Skeletal muscle tissue (tissue), 4 donors: ENCODE measurements around the gene GRID2. TPM values are rescaled to one million over a fixed set of nuclear protein-coding genes. Genes with fewer than 3 reads are reported as not detected.

Source experiments
- H3K27ac ChIP-seq: one replicate; pipeline ENCODE4 v1.7.0; 2013; ENCODE audit warnings: mild to moderate bottlenecking, low read depth, low read length, inconsistent platforms
- H3K27me3 ChIP-seq, 3 donors: one replicate each; pipeline ENCODE4 v1.7.0; 2013; ENCODE audit warnings: low read length in 3 of 3; ENCODE audit not compliant: control insufficient read depth in 3 of 3, insufficient read depth in 3 of 3
- H3K36me3 ChIP-seq, 3 donors: one replicate each; pipeline ENCODE4 v1.7.0; 2013; ENCODE audit warnings: low read length in 3 of 3; ENCODE audit not compliant: control insufficient read depth in 3 of 3, insufficient read depth in 3 of 3
- H3K4me1 ChIP-seq, 3 donors: one replicate each; pipeline ENCODE4 v1.7.0; 2013; ENCODE audit warnings: low read length in 3 of 3, mild to moderate bottlenecking in 3 of 3; ENCODE audit not compliant: control insufficient read depth in 3 of 3, insufficient read depth in 3 of 3
- H3K4me3 ChIP-seq, 3 donors: one replicate each; pipeline ENCODE4 v1.7.0; 2013; ENCODE audit warnings: low read length in 3 of 3
- H3K9ac ChIP-seq, 3 donors: one replicate each; pipeline ENCODE4 v1.7.0; 2013; ENCODE audit warnings: low read length in 3 of 3, mild to moderate bottlenecking in 3 of 3, moderate library complexity in 2 of 3, low read depth in 1 of 3
- H3K9me3 ChIP-seq, 3 donors: one replicate each; pipeline ENCODE4 v1.7.0; 2013; ENCODE audit warnings: low read length in 3 of 3; ENCODE audit not compliant: control insufficient read depth in 3 of 3
- total RNA-seq: library from RNA; depleted of rRNA; stranded (reverse); fragments of >200 nt; gene quantifications from one replicate; pipeline ENCODE4 v1.2.3, GENCODE V29; 2014
- donor health status: Osteomylitis.

GRID2 gene
- total RNA-seq, 1 donor from 2014 or later = 1.6 TPM

- Histone ChIP-seq H3K27ac (no peak overlapping the region), H3K36me3 (no peaks in the 10 kb centered on the region), H3K9me3 (no peaks in the 10 kb centered on the region), H3K9ac (no peak overlapping the region), H3K27me3 (no peaks in the 10 kb centered on the region), H3K4me3 (no peak overlapping the region), H3K4me1 (no peaks in the 10 kb centered on the region)
These were observed 35.9 kb downstream of the GRID2 start for GRCh38 chr4:92339676-92340075.

- Histone ChIP-seq H3K27me3 (no peaks in the 10 kb centered on the region), H3K4me3 (no peak overlapping the region), H3K9ac (no peak overlapping the region), H3K4me1 (no peaks in the 10 kb centered on the region), H3K27ac (no peak overlapping the region), H3K36me3 (no peaks in the 10 kb centered on the region), H3K9me3 (no peaks in the 10 kb centered on the region)
These were observed 40.5 kb downstream of the GRID2 start for GRCh38 chr4:92344216-92344615.

- no peak overlapping the region for H3K9ac ChIP-seq
- H3K9me3 ChIP-seq = no peaks in the 10 kb centered on the region
- no peak overlapping the region for H3K4me3 ChIP-seq
- H3K27me3 ChIP-seq = no peaks in the 10 kb centered on the region
- no peaks in the 10 kb centered on the region for H3K36me3 ChIP-seq
- no peak overlapping the region for H3K27ac ChIP-seq
- no peaks in the 10 kb centered on the region for H3K4me1 ChIP-seq
These were observed 42.5 kb downstream of the GRID2 start for GRCh38 chr4:92346289-92346688.

GRCh38 chr4:92357966-92358365 is 54.2 kb downstream of the GRID2 start:
- no peaks in the 10 kb centered on the region for H3K27me3 ChIP-seq

GRCh38 chr4:92359491-92359890 is 55.7 kb downstream of the GRID2 start:
- Histone ChIP-seq H3K27ac (no peak overlapping the region), H3K4me1 (no peaks in the 10 kb centered on the region), H3K9ac (no peak overlapping the region), H3K4me3 (no peak overlapping the region), H3K9me3 (no peaks in the 10 kb centered on the region), H3K36me3 (no peaks in the 10 kb centered on the region), H3K27me3 (no peaks in the 10 kb centered on the region)

More at GRCh38 chr4:92357966-92358365, 54.2 kb downstream of the GRID2 start:
- Histone ChIP-seq H3K27ac (no peak overlapping the region), H3K4me1 (no peaks in the 10 kb centered on the region), H3K9me3 (no peaks in the 10 kb centered on the region), H3K4me3 (no peak overlapping the region), H3K36me3 (no peaks in the 10 kb centered on the region), H3K9ac (no peak overlapping the region)

- Histone ChIP-seq H3K36me3 (no peaks in the 10 kb centered on the region), H3K27me3 (no peaks in the 10 kb centered on the region), H3K27ac (no peak overlapping the region), H3K4me1 (no peaks in the 10 kb centered on the region), H3K9ac (no peak overlapping the region), H3K4me3 (no peak overlapping the region), H3K9me3 (no peaks in the 10 kb centered on the region)
These were observed 58.3 kb downstream of the GRID2 start for GRCh38 chr4:92362028-92362427.

- H3K9ac ChIP-seq = no peak overlapping the region
- no peak overlapping the region for H3K4me3 ChIP-seq
- H3K9me3 ChIP-seq = no peaks in the 10 kb centered on the region
- H3K4me1 ChIP-seq = no peaks in the 10 kb centered on the region
- H3K36me3 ChIP-seq = no peaks in the 10 kb centered on the region
- no peaks in the 10 kb centered on the region for H3K27me3 ChIP-seq
- no peak overlapping the region for H3K27ac ChIP-seq
These were observed 64.9 kb downstream of the GRID2 start for GRCh38 chr4:92368653-92369052.

GRCh38 chr4:92381616-92382015 is 77.8 kb downstream of the GRID2 start:
- no peaks in the 10 kb centered on the region for H3K27me3 ChIP-seq
- no peak overlapping the region for H3K27ac ChIP-seq
- no peaks in the 10 kb centered on the region for H3K36me3 ChIP-seq
- no peak overlapping the region for H3K4me3 ChIP-seq
- no peaks in the 10 kb centered on the region for H3K9me3 ChIP-seq
- no peak overlapping the region for H3K9ac ChIP-seq
- no peaks in the 10 kb centered on the region for H3K4me1 ChIP-seq

GRCh38 chr4:92382128-92382527 is 78.4 kb downstream of the GRID2 start:
- Histone ChIP-seq H3K27me3 (no peaks in the 10 kb centered on the region), H3K9ac (no peak overlapping the region), H3K9me3 (no peaks in the 10 kb centered on the region), H3K4me1 (no peaks in the 10 kb centered on the region), H3K4me3 (no peak overlapping the region), H3K27ac (no peak overlapping the region), H3K36me3 (no peaks in the 10 kb centered on the region)

- Histone ChIP-seq H3K36me3 (no peaks in the 10 kb centered on the region), H3K27me3 (no peaks in the 10 kb centered on the region), H3K9ac (no peak overlapping the region)
These were observed 83.8 kb downstream of the GRID2 start for GRCh38 chr4:92387459-92388069.

More at GRCh38 chr4:92387459-92388069, 83.8 kb downstream of the GRID2 start:
- Histone ChIP-seq H3K27ac (no peak overlapping the region), H3K4me3 (no peak overlapping the region), H3K4me1 (no peaks in the 10 kb centered on the region), H3K9me3 (no peaks in the 10 kb centered on the region)
